ENCODE measurements around the gene NUAK2. TPM values are rescaled to one million over a fixed set of nuclear protein-coding genes. Genes with fewer than 3 reads are reported as not detected.
A peak's percentile ranks its signal among the peaks of the same experiment; 100 is the strongest.

The NUAK2 gene
- total and polyA plus RNA-seq, 2 of the 8 experiments (the other 6 are each of a cell fraction or from before 2014, with no cell fraction given) = 9.4 to 12.9 TPM

DNA sequence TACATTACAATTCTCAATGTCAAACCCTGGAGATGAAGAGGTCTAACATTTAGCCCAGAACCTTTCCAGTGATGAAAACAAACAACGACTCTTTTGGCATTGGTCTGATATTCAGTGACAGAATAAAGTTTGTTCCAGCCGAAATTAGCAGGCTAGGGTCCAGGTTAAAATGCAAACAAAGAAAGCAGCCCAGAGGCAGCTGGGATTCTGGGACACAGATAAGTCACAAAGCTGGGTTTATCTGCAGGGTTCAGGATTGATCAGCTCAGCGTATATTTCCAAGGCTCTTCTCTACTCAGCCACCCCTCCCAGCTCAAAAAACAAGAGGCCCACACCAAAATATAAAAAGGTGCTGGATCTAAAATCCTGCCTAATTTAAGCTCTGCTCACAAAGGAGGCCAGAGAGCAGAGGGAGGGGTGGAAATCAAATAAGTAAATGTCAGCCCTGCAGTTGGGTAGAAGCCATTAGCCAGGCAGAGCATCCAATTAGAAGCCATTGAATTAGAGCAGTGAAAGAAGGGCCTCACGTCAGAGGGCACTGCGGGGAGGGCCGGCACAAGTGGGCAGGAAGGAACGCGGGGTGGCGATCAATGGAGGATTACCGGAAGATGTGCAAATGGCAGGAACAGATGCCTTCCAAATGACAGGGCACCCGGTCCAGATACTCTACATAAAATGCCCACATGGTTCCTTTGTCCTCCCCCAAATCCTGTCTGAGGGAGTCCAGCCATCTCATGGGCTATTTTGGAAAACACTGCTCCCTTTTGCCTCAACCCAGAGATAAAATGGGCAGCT, 38.4 kb upstream of the NUAK2 start:
- 0 out of 2 replicates have a peak overlapping the region, but pooled peaks have one; percentile 20 for H2BK5ac ChIP-seq (ENCODE audit: low read depth, low read length)
- peak overlapping the region; percentile 77; the same call in 1 of the 2 replicates for H2AFZ ChIP-seq (ENCODE audit: low read length)
- no peaks in the 10 kb centered on the region for H3K27me3 ChIP-seq (replicated peaks in 1 of 4; ENCODE audit: control insufficient read depth in 3 of 4, extremely low read depth in 1 of 4, insufficient read depth in 3 of 4, low read length in 3 of 4)
- no peak overlapping the region for H3K4me3 ChIP-seq (ENCODE audit: extremely low read depth in 1 of 4, insufficient read depth in 2 of 4, low read depth in 3 of 4, low read length in 4 of 4)
- H3K14ac ChIP-seq (ENCODE audit: insufficient read length) = no peak overlapping the region
- H3K36me3 ChIP-seq (ENCODE audit: control insufficient read depth in 2 of 4, insufficient read depth in 4 of 4, low read length in 3 of 4) = no peaks in the 10 kb centered on the region
- TF ChIP-seq SIX5 (IDR thresholded peaks at IDR 0.05; ENCODE audit: low read depth, low read length) = no peak
- no peak for TF ChIP-seq EGR1 (IDR thresholded peaks at IDR 0.05; ENCODE audit: borderline replicate concordance, low read depth, low read length)
- TF ChIP-seq ATF3 (IDR thresholded peaks at IDR 0.05; ENCODE audit: insufficient read depth, low read depth, low read length) = no peak
- TF ChIP-seq SUZ12 (IDR thresholded peaks at IDR 0.05; ENCODE audit: low read length) = no peak
- POLR2A ChIA-PET (ENCODE audit: partially characterized antibody) = interaction anchor here (1.2 kb wide), 1 partner anchor 96 kb away, joined by 3 read pairs; no protein-coding TSS in a partner anchor
- no peaks in the 10 kb centered on the region for H3K79me2 ChIP-seq (ENCODE audit: control insufficient read depth in 1 of 2, insufficient read depth in 2 of 2, low read length in 2 of 2)
- H3K23ac ChIP-seq (ENCODE audit: insufficient read length) = no peak overlapping the region
- no peaks in the 10 kb centered on the region for H3K23me2 ChIP-seq (ENCODE audit: low read depth, low read length)
- WGBS, 2 experiments (ENCODE audit: extremely low coverage in 1 of 2, insufficient coverage in 1 of 2, insufficient read length in 1 of 2, insufficient replicate concordance in 2 of 2, low coverage in 1 of 2, low lambda C conversion rate in 2 of 2, missing lambda C conversion rate in 1 of 2) = 80% methylated on average over 11 of the region's 11 CpGs; no CpG with 5 or more reads in 1 of the 2 experiments
- H2BK20ac ChIP-seq (ENCODE audit: low read length) = peak overlapping the region; percentile 36; the same call in 1 of the 2 replicates
- H3K4ac ChIP-seq (replicated peaks; ENCODE audit: insufficient read length, low read depth, low read length) = no peak overlapping the region
- no peak overlapping the region for H3K4me2 ChIP-seq (ENCODE audit: insufficient read depth in 1 of 2, low read depth in 2 of 2, low read length in 2 of 2)
- no peak overlapping the region for H2BK15ac ChIP-seq (ENCODE audit: low read length)
- no peak overlapping the region for H4K91ac ChIP-seq (replicated peaks; ENCODE audit: insufficient read length, low read length)
- no peak overlapping the region for H3K27ac ChIP-seq (ENCODE audit: low read depth, low read length)
- no peak for FAIRE-seq
- H4K20me1 ChIP-seq (replicated peaks in 1 of 2; ENCODE audit: control insufficient read depth in 1 of 2, insufficient read depth in 2 of 2, low read length in 2 of 2) = no peaks in the 10 kb centered on the region
- H2BK12ac ChIP-seq (ENCODE audit: low read depth, low read length) = no peak overlapping the region
- CTCF ChIA-PET (ENCODE audit: partially characterized antibody) = interaction anchor here (0.6 to 16.3 kb wide), 10 partner anchors 12 to 669 kb away, joined by 3 to 207 read pairs (median 4); no protein-coding TSS in a partner anchor
- no peak overlapping the region for H3K56ac ChIP-seq (replicated peaks; ENCODE audit: insufficient read length, low read depth, low read length)
- no peak overlapping the region for H3K9ac ChIP-seq (replicated peaks in 1 of 4; ENCODE audit: extremely low read depth in 1 of 4, low read depth in 3 of 4, low read length in 3 of 4)
- no peak overlapping the region for H2AK5ac ChIP-seq (ENCODE audit: low read depth, low read length)
- peaks cover 6 to 18% (median 8%) of the 10 kb centered on the region in 4 experiments for H3K4me1 ChIP-seq (replicated peaks in 1 of 4; ENCODE audit: control insufficient read depth in 3 of 4, insufficient read depth in 4 of 4, low read length in 3 of 4)
- H4K8ac ChIP-seq (ENCODE audit: extremely low read depth, insufficient read depth, low read length) = no peak overlapping the region
- H3K9me3 ChIP-seq (ENCODE audit: insufficient read depth in 2 of 2, low read depth in 1 of 2, low read length in 1 of 2) = no peaks in the 10 kb centered on the region
- no peak for DNase-seq (ENCODE audit: low read depth in 1 of 2, low spot score in 2 of 2)
- H2BK120ac ChIP-seq (replicated peaks; ENCODE audit: low read depth, low read length) = no peak overlapping the region
- no peak overlapping the region; the same call in 1 of the 2 replicates for H3K18ac ChIP-seq (ENCODE audit: extremely low read depth, low read length)
- no peaks in the 10 kb centered on the region for H3K79me1 ChIP-seq (ENCODE audit: low read depth, low read length)
- no peak overlapping the region for H4K5ac ChIP-seq (ENCODE audit: insufficient read length, low read depth, low read length)
